ENCODE results near the gene RPTOR.
"Not testable (repeated sequence)": the region's sequence is repeated elsewhere in the genome, so short reads cannot be mapped to it uniquely, and the experiment has no call there.

The RPTOR gene

GRCh38 chr17:80552523-80552922 lies 7.9 kb downstream of the RPTOR start:
- no peak for DNase-seq

- no peak for DNase-seq
Observed at GRCh38 chr17:80555266-80555665, 10.6 kb downstream of the RPTOR start.

- DNase-seq = no peak
Observed at GRCh38 chr17:80558046-80558445, 13.4 kb downstream of the RPTOR start.

GRCh38 chr17:80559825-80560251 lies 15.2 kb downstream of the RPTOR start:
- no peak for DNase-seq

- no peak for DNase-seq
Observed at GRCh38 chr17:80561541-80562114, 17.0 kb downstream of the RPTOR start.

GRCh38 chr17:80564545-80564944 lies 19.9 kb downstream of the RPTOR start:
- no peak for DNase-seq

- DNase-seq = no peak
Observed at GRCh38 chr17:80565343-80566053, 20.9 kb downstream of the RPTOR start.

- no peak for DNase-seq
Observed at GRCh38 chr17:80566054-80566400, 21.4 kb downstream of the RPTOR start.

GRCh38 chr17:80568246-80568645 lies 23.6 kb downstream of the RPTOR start:
- no peak for DNase-seq

- no peak for DNase-seq
Observed at GRCh38 chr17:80569924-80570323, 25.3 kb downstream of the RPTOR start.

GRCh38 chr17:80573701-80574100 lies 29.1 kb downstream of the RPTOR start:
- DNase-seq = no peak

- no peak for DNase-seq
Observed at GRCh38 chr17:80574496-80574895, 29.9 kb downstream of the RPTOR start.

- DNase-seq = peak; percentile 89
Observed at GRCh38 chr17:80575057-80575875, 30.6 kb downstream of the RPTOR start.

GRCh38 chr17:80577876-80578570 lies 33.4 kb downstream of the RPTOR start:
- DNase-seq = no peak

- not testable (repeated sequence) for DNase-seq
Observed at GRCh38 chr17:80578668-80579388, 34.2 kb downstream of the RPTOR start.

- no peak for DNase-seq
Observed at GRCh38 chr17:80582165-80582564, 37.5 kb downstream of the RPTOR start.

- DNase-seq = no peak
Observed at GRCh38 chr17:80584176-80584905, 39.7 kb downstream of the RPTOR start.

- DNase-seq = peak; percentile 86
Observed at GRCh38 chr17:80585890-80586845, 41.5 kb downstream of the RPTOR start.

GRCh38 chr17:80586846-80587228 lies 42.2 kb downstream of the RPTOR start:
- no peak for DNase-seq

GRCh38 chr17:80588702-80589383 lies 44.2 kb downstream of the RPTOR start:
- DNase-seq = no peak

All from NCI-H510A treated with DMSO at 0.1 percent for 48 hours (cell line).